A549 treated with GW870086 at 1 μM for 4 hours (cell line): ENCODE measurements around the gene CUEDC2. TPM values are rescaled to one million over a fixed set of nuclear protein-coding genes. Genes with fewer than 3 reads are reported as not detected.

ENCODE experiments used
- total RNA-seq: library from RNA; stranded (reverse); fragments of 200-300 nt; extraction: Qiagen RNA extraction; gene quantifications from 5 replicates; pipeline ENCODE4 v1.2.3, GENCODE V29; 2022; ENCODE audit warnings: low read depth

Gene CUEDC2
- 58.5 to 67.4 TPM (median 64.3 TPM) in 5 replicates for total RNA-seq

GRCh38 chr10:102432162-102432950 lies at the start of gene CUEDC2:
Gene CUEDC2, minus strand, starts transcription at chr10:102432574. Its CDS starts 7,386 bp downstream, at chr10:102425188.

GRCh38 chr10:102451105-102451969 lies 19.0 kb upstream of the CUEDC2 start, which contains the start of gene C10orf95:
Gene C10orf95, minus strand, starts transcription at chr10:102451543. Its CDS starts 450 bp downstream, at chr10:102451093.

GRCh38 chr10:102420714-102421506 lies 11.5 kb downstream of the CUEDC2 start, which contains the start of gene FBXL15:
Gene FBXL15, plus strand, starts transcription at chr10:102420836. Its CDS starts 294 bp downstream, at chr10:102421130.

GRCh38 chr10:102418622-102419268 lies 13.6 kb downstream of the CUEDC2 start, which contains the start of gene PSD:
Gene PSD, minus strand, starts transcription at chr10:102418785. Its CDS starts 1,747 bp downstream, at chr10:102417038.

GRCh38 chr10:102395400-102396316 lies 36.7 kb downstream of the CUEDC2 start, which contains the start of gene NFKB2:
Gene NFKB2, plus strand, starts transcription at chr10:102395705. Its CDS starts 255 bp downstream, at chr10:102395960.

Other genes with a start within 250 kb of the CUEDC2 start
- gene ELOVL3, start 206.3 kb downstream of the CUEDC2 start, total RNA-seq = 0.14 to 0.45 TPM (median 0.27 TPM) in 4 of 5 replicates, not detected in the other
- 0.40 to 0.89 TPM (median 0.85 TPM) in 5 replicates for gene PITX3, start 191.1 kb downstream of the CUEDC2 start, total RNA-seq
- 21.8 to 25.4 TPM (median 23.2 TPM) in 5 replicates for gene GBF1, start 187.0 kb downstream of the CUEDC2 start, total RNA-seq
- gene NFKB2, start 36.9 kb downstream of the CUEDC2 start, total RNA-seq = 41.1 to 61.6 TPM (median 54.5 TPM) in 5 replicates
- 0.39 to 0.80 TPM (median 0.50 TPM) in 5 replicates for gene PSD, start 13.8 kb downstream of the CUEDC2 start, total RNA-seq
- gene FBXL15, start 11.7 kb downstream of the CUEDC2 start, total RNA-seq = 6.5 to 9.6 TPM (median 8.2 TPM) in 5 replicates
- gene C10orf95, start 19.0 kb upstream of the CUEDC2 start, total RNA-seq = 0.13 to 0.16 TPM (median 0.14 TPM) in 3 of 5 replicates, not detected in the others
- gene ACTR1A, start 70.1 kb upstream of the CUEDC2 start, total RNA-seq = 84.9 to 99.9 TPM (median 92.0 TPM) in 5 replicates
- gene SUFU, start 71.4 kb upstream of the CUEDC2 start, total RNA-seq = 4.9 to 7.7 TPM (median 6.4 TPM) in 5 replicates
- 35.7 to 50.3 TPM (median 46.4 TPM) in 5 replicates for gene TRIM8, start 211.9 kb upstream of the CUEDC2 start, total RNA-seq